Prostate gland (tissue), 2 donors: ENCODE measurements around the gene MGME1. TPM values are rescaled to one million over a fixed set of nuclear protein-coding genes. Genes with fewer than 3 reads are reported as not detected.

Experiments
- DNase-seq: peaks from one replicate; pipeline ENCODE4 v3.0.0-alpha.2; 2019; ENCODE audit warnings: low spot score
- H3K27ac ChIP-seq, 2 donors: fragments of 200-600 bp; sonication (generic); 2 replicates each; pipeline ENCODE4 v1.5.1; 2017 to 2019
- H3K27me3 ChIP-seq: fragments of 200-600 bp; sonication (generic); replicated peaks from 2 replicates; pipeline ENCODE4 v1.5.1; 2019; ENCODE audit not compliant: insufficient read depth
- H3K36me3 ChIP-seq, 2 donors: fragments of 200-600 bp; sonication (generic); 1 replicate in 1 of 2; 2 replicates in 1 of 2; pipeline versions ENCODE4 v1.5.1 to v1.8.1; 2017 to 2019
- H3K4me1 ChIP-seq: fragments of 200-600 bp; sonication (generic); replicated peaks from 2 replicates; pipeline ENCODE4 v1.5.1; 2019
- H3K4me3 ChIP-seq, 2 donors: fragments of 200-600 bp; sonication (generic); 2 replicates each; pipeline ENCODE4 v1.5.1; 2017 to 2019
- H3K9me3 ChIP-seq: fragments of 200-600 bp; sonication (generic); 2 replicates; pipeline ENCODE4 v1.5.1; 2017
- POLR2A ChIP-seq: fragments of 450-650 bp; IDR thresholded peaks from one replicate; pipeline ENCODE4 v1.6.1; 2016; ENCODE audit warnings: antibody characterized with exemption, mild to moderate bottlenecking
- POLR2AphosphoS5 ChIP-seq: sonication (generic); formaldehyde crosslinking; IDR thresholded peaks from one replicate; pipeline ENCODE4 v1.6.1; 2017; ENCODE audit warnings: antibody characterized with exemption
- WGBS: methylation state at CpG from one replicate; pipeline ENCODE4 v1.1.5; 2018; 5-methylcytosine and 5-hydroxymethylcytosine counted together
- intact Hi-C: fragments of 100-400 bp; cut with DNase I; formaldehyde crosslinking; loops from one replicate; pipeline ENCODE4 v1.14.2; 2022
- total RNA-seq, 2 donors: library from RNA; depleted of rRNA; stranded (reverse); fragments of >200 nt; gene quantifications; one replicate each; pipeline ENCODE4 v1.1.0, GENCODE V29; 2016
- TF ChIP-seq, protein P1 (sequence below), 4 experiments: fragments of 200-600 bp in 2 of 4; fragments of 450-650 bp in 2 of 4; sonication (generic) in 2 of 4; IDR thresholded peaks; 1 replicate in 3 of 4; 2 replicates in 1 of 4; pipeline ENCODE4 v1.5.1; 2016 to 2019; ENCODE audit warnings: antibody characterized with exemption in 4 of 4, mild to moderate bottlenecking in 2 of 4, moderate library complexity in 2 of 4

MGME1 gene
- total RNA-seq, 2 donors from 2014 or later, result 11.1 to 15.5 TPM

- Histone ChIP-seq H3K27me3 (no peaks in the 10 kb centered on the region), H3K9me3 (no peaks in the 10 kb centered on the region), H3K4me3 (no peak overlapping the region), H3K4me1 (no peaks in the 10 kb centered on the region), H3K27ac (no peak overlapping the region), H3K36me3 (peaks cover 0 to 7% of the 10 kb centered on the region in 2 donors)
- no peak for DNase-seq
- no peak for TF ChIP-seq POLR2A
- TF ChIP-seq, protein P1, sequence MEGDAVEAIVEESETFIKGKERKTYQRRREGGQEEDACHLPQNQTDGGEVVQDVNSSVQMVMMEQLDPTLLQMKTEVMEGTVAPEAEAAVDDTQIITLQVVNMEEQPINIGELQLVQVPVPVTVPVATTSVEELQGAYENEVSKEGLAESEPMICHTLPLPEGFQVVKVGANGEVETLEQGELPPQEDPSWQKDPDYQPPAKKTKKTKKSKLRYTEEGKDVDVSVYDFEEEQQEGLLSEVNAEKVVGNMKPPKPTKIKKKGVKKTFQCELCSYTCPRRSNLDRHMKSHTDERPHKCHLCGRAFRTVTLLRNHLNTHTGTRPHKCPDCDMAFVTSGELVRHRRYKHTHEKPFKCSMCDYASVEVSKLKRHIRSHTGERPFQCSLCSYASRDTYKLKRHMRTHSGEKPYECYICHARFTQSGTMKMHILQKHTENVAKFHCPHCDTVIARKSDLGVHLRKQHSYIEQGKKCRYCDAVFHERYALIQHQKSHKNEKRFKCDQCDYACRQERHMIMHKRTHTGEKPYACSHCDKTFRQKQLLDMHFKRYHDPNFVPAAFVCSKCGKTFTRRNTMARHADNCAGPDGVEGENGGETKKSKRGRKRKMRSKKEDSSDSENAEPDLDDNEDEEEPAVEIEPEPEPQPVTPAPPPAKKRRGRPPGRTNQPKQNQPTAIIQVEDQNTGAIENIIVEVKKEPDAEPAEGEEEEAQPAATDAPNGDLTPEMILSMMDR (IDR thresholded peaks at IDR 0.05), result no peak
- no peak for TF ChIP-seq POLR2AphosphoS5
- WGBS, result 92% methylated on average over 8 of the region's 8 CpGs
- intact Hi-C loops, result no loop called here
These were observed 15.8 kb upstream of the MGME1 start for GRCh38 chr20:17952692-17953684.

DNA sequence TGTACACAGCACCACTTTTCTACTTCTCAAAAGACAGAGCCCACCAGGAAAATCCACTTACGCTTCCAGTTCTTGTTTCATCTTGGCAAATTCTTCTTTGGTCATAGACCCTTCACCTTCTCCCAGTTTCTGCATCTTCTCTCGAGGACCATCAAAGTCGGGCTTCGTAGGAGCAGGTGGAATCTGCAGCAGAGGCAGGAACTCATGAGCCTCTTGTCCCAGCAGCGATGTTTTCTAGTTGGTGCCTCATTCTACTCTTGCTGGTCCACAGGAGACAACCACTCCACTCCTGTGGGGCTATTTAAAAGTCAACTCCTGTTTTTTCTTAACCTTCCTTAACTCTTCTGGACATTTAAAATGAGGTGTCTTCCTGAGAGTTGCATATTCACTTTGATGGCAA lies 14.9 kb upstream of the MGME1 start:
- Histone ChIP-seq H3K9me3 (no peaks in the 10 kb centered on the region), H3K4me3 (no peak overlapping the region), H3K4me1 (no peaks in the 10 kb centered on the region), H3K27me3 (no peaks in the 10 kb centered on the region), H3K36me3 (peaks cover 0 to 4% of the 10 kb centered on the region in 2 donors), H3K27ac (no peak overlapping the region)
- intact Hi-C loops, result no loop called here
- no peak for DNase-seq
- TF ChIP-seq POLR2AphosphoS5 (no peak), POLR2A (no peak)
- TF ChIP-seq, protein P1 (IDR thresholded peaks at IDR 0.05), result no peak
- WGBS, result 98% methylated on average over 5 of the region's 5 CpGs

- DNase-seq, result no peak
- intact Hi-C loops, result no loop called here
- WGBS, result 46% methylated on average over 3 of the region's 3 CpGs
- no peak overlapping the region for H3K4me3 ChIP-seq
- peaks cover 0 to 2% of the 10 kb centered on the region in 2 donors for H3K36me3 ChIP-seq
- no peaks in the 10 kb centered on the region for H3K27me3 ChIP-seq
- no peak overlapping the region for H3K27ac ChIP-seq
- H3K9me3 ChIP-seq, result no peaks in the 10 kb centered on the region
- TF ChIP-seq POLR2AphosphoS5 (no peak), POLR2A (no peak)
- TF ChIP-seq, protein P1 (IDR thresholded peaks at IDR 0.05), result no peak
- no peaks in the 10 kb centered on the region for H3K4me1 ChIP-seq
These were observed 13.5 kb upstream of the MGME1 start for GRCh38 chr20:17955302-17955701.

GRCh38 chr20:17956099-17956685 lies 12.6 kb upstream of the MGME1 start:
- intact Hi-C loops, result no loop called here
- no peaks in the 10 kb centered on the region for H3K27me3 ChIP-seq
- no peak overlapping the region for H3K4me3 ChIP-seq
- no peaks in the 10 kb centered on the region for H3K4me1 ChIP-seq
- no peak for DNase-seq
- no peak overlapping the region for H3K27ac ChIP-seq
- TF ChIP-seq, protein P1 (IDR thresholded peaks at IDR 0.05), result no peak
- TF ChIP-seq POLR2AphosphoS5 (no peak), POLR2A (no peak)
- H3K36me3 ChIP-seq, result no peaks in the 10 kb centered on the region
- no peaks in the 10 kb centered on the region for H3K9me3 ChIP-seq
- WGBS, result 82% methylated on average over 8 of the region's 8 CpGs
